ENCODE data around the gene SHROOM3.
"Not testable (repeated sequence)": the region's sequence is repeated elsewhere in the genome, so short reads cannot be mapped to it uniquely, and the experiment has no call there.

SHROOM3 gene

GRCh38 chr4:76726176-76726575 is 291.1 kb downstream of the SHROOM3 start:
- TF ChIP-seq CTCF (conservative IDR thresholded peaks at IDR 0.05; ENCODE audit: control insufficient read depth, insufficient read depth, low read depth, low read length) = no peak
- H3K4me3 ChIP-seq (ENCODE audit: control insufficient read depth, low read depth, low read length) = no peak overlapping the region
- DNase-seq (ENCODE audit: low read depth) = no peak

- no peak for TF ChIP-seq CTCF (conservative IDR thresholded peaks at IDR 0.05; ENCODE audit: control insufficient read depth, insufficient read depth, low read depth, low read length)
- H3K4me3 ChIP-seq (ENCODE audit: control insufficient read depth, low read depth, low read length) = no peak overlapping the region
- DNase-seq (ENCODE audit: low read depth) = no peak
These were observed 291.6 kb downstream of the SHROOM3 start for GRCh38 chr4:76726631-76727030.

GRCh38 chr4:76727934-76728333 is 292.9 kb downstream of the SHROOM3 start:
- not testable (repeated sequence) for DNase-seq (ENCODE audit: low read depth); H3K4me3 ChIP-seq (ENCODE audit: control insufficient read depth, low read depth, low read length)

- TF ChIP-seq CTCF (conservative IDR thresholded peaks at IDR 0.05; ENCODE audit: control insufficient read depth, insufficient read depth, low read depth, low read length) = no peak
- DNase-seq (ENCODE audit: low read depth) = no peak
These were observed 294.4 kb downstream of the SHROOM3 start for GRCh38 chr4:76729460-76729859.

GRCh38 chr4:76729980-76730379 is 295.0 kb downstream of the SHROOM3 start:
- no peak overlapping the region for H3K4me3 ChIP-seq (ENCODE audit: control insufficient read depth, low read depth, low read length)
- no peak for DNase-seq (ENCODE audit: low read depth)
- TF ChIP-seq CTCF (conservative IDR thresholded peaks at IDR 0.05; ENCODE audit: control insufficient read depth, insufficient read depth, low read depth, low read length) = no peak

More at GRCh38 chr4:76729460-76729859, 294.4 kb downstream of the SHROOM3 start:
- no peak overlapping the region for H3K4me3 ChIP-seq (ENCODE audit: control insufficient read depth, low read depth, low read length)

GRCh38 chr4:76732246-76732645 is 297.2 kb downstream of the SHROOM3 start:
- no peak for TF ChIP-seq CTCF (conservative IDR thresholded peaks at IDR 0.05; ENCODE audit: control insufficient read depth, insufficient read depth, low read depth, low read length)
- DNase-seq (ENCODE audit: low read depth) = no peak
- H3K4me3 ChIP-seq (ENCODE audit: control insufficient read depth, low read depth, low read length) = no peak overlapping the region

- no peak for DNase-seq (ENCODE audit: low read depth)
- TF ChIP-seq CTCF (conservative IDR thresholded peaks at IDR 0.05; ENCODE audit: control insufficient read depth, insufficient read depth, low read depth, low read length) = peak; percentile 1
- H3K4me3 ChIP-seq (ENCODE audit: control insufficient read depth, low read depth, low read length) = no peak overlapping the region
These were observed 298.2 kb downstream of the SHROOM3 start for GRCh38 chr4:76733068-76733771.

Measured in fibroblast of mammary gland (primary cell).